Endothelial cell of umbilical vein (primary cell): ENCODE data around the gene DDX39A.

Source experiments
- CTCF ChIP-seq, 2 donors: IDR thresholded peaks; 1 replicate in 1 of 2; 2 replicates in 1 of 2; pipeline ENCODE4 v1.5.1; 2011; ENCODE audit warnings: low read length in 2 of 2, mild to moderate bottlenecking in 2 of 2, moderate library complexity in 2 of 2, control low read depth in 1 of 2, inconsistent platforms in 1 of 2, low read depth in 1 of 2; ENCODE audit not compliant: insufficient read depth in 1 of 2; ENCODE audit errors: extremely low read depth in 1 of 2
- EZH2 ChIP-seq: IDR thresholded peaks from 2 replicates; pipeline ENCODE4 v1.6.1; 2012; ENCODE audit warnings: borderline replicate concordance, low read depth, mild to moderate bottlenecking, moderate library complexity, low read length, inconsistent platforms; ENCODE audit not compliant: severe bottlenecking
- JUN ChIP-seq: IDR thresholded peaks from 2 replicates; pipeline ENCODE4 v1.6.1; 2011; ENCODE audit warnings: borderline replicate concordance, low read depth; ENCODE audit not compliant: insufficient read length, insufficient read depth
- MAX ChIP-seq: IDR thresholded peaks from 2 replicates; pipeline ENCODE4 v1.6.1; 2011; ENCODE audit not compliant: insufficient read depth, insufficient read length

GRCh38 chr19:14443632-14444216 is 24.6 kb upstream of the DDX39A start:
- TF ChIP-seq CTCF (IDR thresholded peaks at IDR 0.05; ENCODE audit: extremely low read depth in 1 of 2, insufficient read depth in 1 of 2, low read depth in 1 of 2, low read length in 2 of 2), result no peak
- no peak for TF ChIP-seq EZH2
- no peak for TF ChIP-seq JUN
- peak; percentile 7 for TF ChIP-seq MAX
